ENCODE data around the gene ZSCAN23. TPM values are rescaled to one million over a fixed set of nuclear protein-coding genes. Genes with fewer than 3 reads are reported as not detected.

The ZSCAN23 gene
- total RNA-seq, 1 experiment from 2014 or later = 2.9 TPM

GRCh38 chr6:28399350-28400121 is 43.8 kb downstream of the ZSCAN23 start, which contains the start of gene ZSCAN12:
Gene ZSCAN12 (minus strand): TSS chr6:28399747. CDS start chr6:28398405, 1,342 bp downstream.
- Histone ChIP-seq H3K4ac (ENCODE audit: low read depth, low read length) (no peak within 1 kb of the TSS), H2AFZ (ENCODE audit: low read length) (peak within 1 kb of the TSS; percentile 90), H3K23me2 (ENCODE audit: insufficient read length, low read depth, low read length, poor library complexity, severe bottlenecking) (no peaks in the 10 kb centered on the region), H3K9me3 (ENCODE audit: control insufficient read depth, low read depth, low read length) (no peaks in the 10 kb centered on the region), H4K5ac (ENCODE audit: insufficient read length, low read depth, low read length) (no peak within 1 kb of the TSS), H2BK15ac (ENCODE audit: low read depth, low read length) (no peak within 1 kb of the TSS), H3T11ph (ENCODE audit: low read length) (no peak within 1 kb of the TSS), H3K23ac (ENCODE audit: insufficient read length, low read depth, low read length) (no peak within 1 kb of the TSS), H3K79me2 (ENCODE audit: insufficient read depth, low read length) (peaks cover 4% of the 10 kb centered on the region; the same call in 1 of the 2 replicates), H3K4me2 (ENCODE audit: insufficient read depth, insufficient read length, low read length) (peak within 1 kb of the TSS; percentile 77), H3K14ac (ENCODE audit: insufficient read depth, low read length) (peak within 1 kb of the TSS; percentile 94), H2BK20ac (ENCODE audit: low read depth, low read length, poor library complexity, severe bottlenecking) (no peak within 1 kb of the TSS), H3K79me1 (ENCODE audit: insufficient read depth, low read depth, low read length, poor library complexity, severe bottlenecking) (peaks cover 3% of the 10 kb centered on the region), H3K18ac (ENCODE audit: insufficient read length, low read depth, low read length) (peak within 1 kb of the TSS; percentile 86), H4K20me1 (ENCODE audit: control insufficient read depth, insufficient read depth, insufficient read length) (no peaks in the 10 kb centered on the region), H3K56ac (ENCODE audit: insufficient read length, low read depth, low read length) (no peak within 1 kb of the TSS), H4K91ac (ENCODE audit: insufficient read length, low read depth, low read length) (no peak within 1 kb of the TSS), H2BK12ac (ENCODE audit: insufficient read length, low read depth, low read length) (peak within 1 kb of the TSS; percentile 5), H3K27me3 (ENCODE audit: insufficient read depth, low read length) (no peaks in the 10 kb centered on the region; the same call in 1 of the 2 replicates), H4K8ac (replicated peaks; ENCODE audit: insufficient read length, low read depth, low read length) (no peak within 1 kb of the TSS), H2BK5ac (ENCODE audit: insufficient read length, low read length) (no peak within 1 kb of the TSS), H3K27ac (ENCODE audit: insufficient read length, low read depth, low read length) (peak within 1 kb of the TSS; percentile 50), H2BK120ac (ENCODE audit: low read depth, low read length, poor library complexity, severe bottlenecking) (no peak within 1 kb of the TSS), H3K4me1 (ENCODE audit: insufficient read depth, low read length) (peaks cover 5% of the 10 kb centered on the region; the same call in 1 of the 2 replicates), H3K9ac (ENCODE audit: extremely low read depth, insufficient read length, low read length) (peak within 1 kb of the TSS; percentile 91), H2AK5ac (ENCODE audit: insufficient read length, low read length) (no peak within 1 kb of the TSS)
- TF ChIP-seq CTCF (conservative IDR thresholded peaks at IDR 0.05) = peak; percentile 73
- DNase-seq = peak; percentile 84
- H3K36me3 Mint-ChIP-seq (ENCODE audit: insufficient read depth in 1 of 3, low read depth in 3 of 3) = peaks cover 20 to 35% (median 34%) of the 10 kb centered on the region in 3 experiments; a peak in 6 of 7 replicates
- H3K27me3 Mint-ChIP-seq (ENCODE audit: low read depth) = peaks cover 38% of the 10 kb centered on the region
- H3K27ac Mint-ChIP-seq = peak within 1 kb of the TSS; percentile 92 to 99 (median 97); a peak in 6 of 7 replicates
- H3K4me1 Mint-ChIP-seq = peaks cover 25 to 27% of the 10 kb centered on the region in 2 experiments
- peak within 1 kb of the TSS; percentile 91 to 96 for H3K4me3 Mint-ChIP-seq
- H3K9me3 Mint-ChIP-seq = no peaks in the 10 kb centered on the region
- WGBS (ENCODE audit: extremely low coverage, insufficient read length, low lambda C conversion rate) = no CpG with 5 or more reads among the region's 49 CpGs

Measured in H9 (cell line).